DOHH2 (cell line): ENCODE measurements around the gene SPOCK3.

Experiments used
- H3F3A ChIP-seq: fragments of 200-600 bp; sonication (generic), shearing (Covaris generic); 2 replicates; pipeline ENCODE4 v1.6.0; 2016; ENCODE audit warnings: antibody characterized with exemption, mild to moderate bottlenecking; ENCODE audit not compliant: control insufficient read depth, insufficient read depth
- H3K27ac ChIP-seq: fragments of 200-600 bp; sonication (generic); 2 replicates; pipeline ENCODE4 v1.5.1; 2014; ENCODE audit warnings: low read depth, mild to moderate bottlenecking, low read length, moderate library complexity
- H3K27me3 ChIP-seq: fragments of 200-600 bp; sonication (generic); 2 replicates; pipeline ENCODE4 v1.6.1; 2014; ENCODE audit warnings: mild to moderate bottlenecking, low read length, mixed read lengths; ENCODE audit not compliant: control insufficient read depth
- H3K36me3 ChIP-seq: fragments of 200-600 bp; sonication (generic); 2 replicates; pipeline ENCODE4 v1.6.1; 2014; ENCODE audit warnings: mild to moderate bottlenecking, low read length, moderate library complexity, mixed read lengths; ENCODE audit not compliant: control insufficient read depth
- H3K4me1 ChIP-seq: fragments of 200-600 bp; sonication (generic); 2 replicates; pipeline ENCODE4 v1.6.1; 2014; ENCODE audit warnings: mild to moderate bottlenecking, low read length, mixed read lengths; ENCODE audit not compliant: control insufficient read depth
- H3K4me2 ChIP-seq: fragments of 200-600 bp; sonication (generic); 2 replicates; pipeline ENCODE4 v1.6.0; 2014; ENCODE audit warnings: mild to moderate bottlenecking, low read length, moderate library complexity
- H3K4me3 ChIP-seq: fragments of 200-600 bp; sonication (generic); 2 replicates; pipeline ENCODE4 v1.5.1; 2014; ENCODE audit warnings: mild to moderate bottlenecking, low read length, mixed read lengths
- H3K79me2 ChIP-seq: fragments of 200-600 bp; sonication (generic); 2 replicates; pipeline ENCODE4 v1.6.1; 2014; ENCODE audit warnings: mild to moderate bottlenecking, low read length, mixed read lengths; ENCODE audit not compliant: control insufficient read depth
- H3K9me2 ChIP-seq: fragments of 200-600 bp; sonication (generic); replicated peaks from 2 replicates; pipeline ENCODE4 v1.6.1; 2014; ENCODE audit warnings: mild to moderate bottlenecking, low read length, mixed read lengths; ENCODE audit not compliant: control insufficient read depth
- H3K9me3 ChIP-seq: fragments of 200-600 bp; sonication (generic); 2 replicates; pipeline ENCODE4 v1.6.1; 2014; ENCODE audit warnings: antibody characterized with exemption, low read length, mixed read lengths; ENCODE audit not compliant: control insufficient read depth, insufficient read depth
- H4K20me1 ChIP-seq: fragments of 200-600 bp; sonication (generic); 2 replicates; pipeline ENCODE4 v1.6.0; 2014; ENCODE audit warnings: low read depth, mild to moderate bottlenecking, antibody characterized with exemption, low read length, moderate library complexity; ENCODE audit not compliant: control insufficient read depth, insufficient read depth
- EZH2phosphoT487 ChIP-seq: fragments of 200-600 bp; sonication (generic); IDR thresholded peaks from 2 replicates; pipeline ENCODE4 v1.6.1; 2017; ENCODE audit warnings: borderline replicate concordance, mild to moderate bottlenecking, antibody characterized with exemption, low read length, moderate library complexity, mixed read lengths
- TF ChIP-seq, protein P1 (sequence below): fragments of 200-600 bp; sonication (generic); IDR thresholded peaks from one replicate; pipeline ENCODE4 v1.5.1; 2014; ENCODE audit warnings: antibody characterized with exemption, mild to moderate bottlenecking, low read depth, low read length; ENCODE audit not compliant: poor library complexity, severe bottlenecking

SPOCK3 gene

DNA sequence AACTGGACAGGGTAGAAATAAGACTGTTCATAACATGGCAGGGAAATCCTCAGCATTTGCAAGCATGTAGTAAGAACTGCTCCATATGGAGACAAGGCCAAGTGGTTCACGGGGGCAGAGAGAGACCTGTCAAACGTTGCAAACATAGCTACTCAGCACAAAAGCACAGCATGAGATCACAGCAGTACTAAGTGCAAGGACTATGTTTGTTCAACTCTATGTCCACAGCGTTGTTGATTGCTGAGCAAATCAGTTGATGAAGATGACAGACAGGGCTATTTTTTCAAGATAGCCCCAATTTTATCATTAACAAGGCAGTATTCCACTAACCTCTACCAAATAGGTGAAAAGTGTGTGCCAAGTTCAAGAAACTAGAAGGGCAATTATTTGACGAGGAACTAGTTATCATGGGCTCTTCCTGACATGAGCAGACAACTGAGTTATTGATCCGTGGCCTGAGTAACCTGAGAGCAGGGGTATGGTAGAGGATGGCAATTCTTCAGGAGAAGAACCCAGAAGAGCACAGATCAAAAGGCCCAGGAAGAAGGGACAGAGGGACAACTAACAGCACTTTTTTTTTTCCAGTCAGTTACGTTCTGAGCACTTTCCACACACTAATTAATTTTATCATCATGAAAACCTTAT lies 57.4 kb downstream of the SPOCK3 start:
- H3K4me2 ChIP-seq: no peak overlapping the region
- no peak overlapping the region for H3K27ac ChIP-seq
- no peak overlapping the region for H3K4me3 ChIP-seq
- TF ChIP-seq EZH2phosphoT487: no peak
- TF ChIP-seq, protein P1, sequence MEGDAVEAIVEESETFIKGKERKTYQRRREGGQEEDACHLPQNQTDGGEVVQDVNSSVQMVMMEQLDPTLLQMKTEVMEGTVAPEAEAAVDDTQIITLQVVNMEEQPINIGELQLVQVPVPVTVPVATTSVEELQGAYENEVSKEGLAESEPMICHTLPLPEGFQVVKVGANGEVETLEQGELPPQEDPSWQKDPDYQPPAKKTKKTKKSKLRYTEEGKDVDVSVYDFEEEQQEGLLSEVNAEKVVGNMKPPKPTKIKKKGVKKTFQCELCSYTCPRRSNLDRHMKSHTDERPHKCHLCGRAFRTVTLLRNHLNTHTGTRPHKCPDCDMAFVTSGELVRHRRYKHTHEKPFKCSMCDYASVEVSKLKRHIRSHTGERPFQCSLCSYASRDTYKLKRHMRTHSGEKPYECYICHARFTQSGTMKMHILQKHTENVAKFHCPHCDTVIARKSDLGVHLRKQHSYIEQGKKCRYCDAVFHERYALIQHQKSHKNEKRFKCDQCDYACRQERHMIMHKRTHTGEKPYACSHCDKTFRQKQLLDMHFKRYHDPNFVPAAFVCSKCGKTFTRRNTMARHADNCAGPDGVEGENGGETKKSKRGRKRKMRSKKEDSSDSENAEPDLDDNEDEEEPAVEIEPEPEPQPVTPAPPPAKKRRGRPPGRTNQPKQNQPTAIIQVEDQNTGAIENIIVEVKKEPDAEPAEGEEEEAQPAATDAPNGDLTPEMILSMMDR: no peak
- H3K9me3 ChIP-seq: no peaks in the 10 kb centered on the region
- H3K4me1 ChIP-seq: no peaks in the 10 kb centered on the region
- H3K27me3 ChIP-seq: no peaks in the 10 kb centered on the region
- H3K79me2 ChIP-seq: no peaks in the 10 kb centered on the region
- H3F3A ChIP-seq: no peaks in the 10 kb centered on the region
- H4K20me1 ChIP-seq: no peaks in the 10 kb centered on the region
- H3K36me3 ChIP-seq: no peaks in the 10 kb centered on the region
- no peaks in the 10 kb centered on the region for H3K9me2 ChIP-seq

DNA sequence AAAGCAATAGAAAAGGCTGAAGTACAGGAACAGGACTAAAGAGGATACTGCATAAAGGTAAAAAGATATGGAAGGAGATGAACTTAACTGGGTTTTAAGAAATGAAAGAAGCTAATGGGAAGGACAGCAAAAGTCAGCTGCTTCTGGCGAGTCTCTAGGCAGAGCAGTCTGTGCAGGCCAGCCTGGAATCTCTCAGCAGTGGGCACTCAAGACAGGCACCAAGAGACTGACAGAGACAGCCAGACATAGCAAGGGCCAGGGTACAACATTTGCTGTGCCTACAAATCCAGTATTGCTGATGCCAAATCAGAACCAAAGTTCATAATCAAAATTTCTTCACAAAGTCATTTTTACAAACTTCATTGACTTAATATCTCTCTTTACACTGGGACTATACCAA lies 62.4 kb downstream of the SPOCK3 start:
- Histone ChIP-seq H3K79me2 (no peaks in the 10 kb centered on the region), H3K9me2 (no peaks in the 10 kb centered on the region), H3F3A (no peaks in the 10 kb centered on the region), H3K4me3 (no peak overlapping the region), H3K4me2 (no peak overlapping the region), H3K36me3 (no peaks in the 10 kb centered on the region), H3K27me3 (no peaks in the 10 kb centered on the region), H3K9me3 (no peaks in the 10 kb centered on the region), H4K20me1 (no peaks in the 10 kb centered on the region), H3K27ac (no peak overlapping the region), H3K4me1 (no peaks in the 10 kb centered on the region)
- no peak for TF ChIP-seq EZH2phosphoT487
- TF ChIP-seq, protein P1: no peak

DNA sequence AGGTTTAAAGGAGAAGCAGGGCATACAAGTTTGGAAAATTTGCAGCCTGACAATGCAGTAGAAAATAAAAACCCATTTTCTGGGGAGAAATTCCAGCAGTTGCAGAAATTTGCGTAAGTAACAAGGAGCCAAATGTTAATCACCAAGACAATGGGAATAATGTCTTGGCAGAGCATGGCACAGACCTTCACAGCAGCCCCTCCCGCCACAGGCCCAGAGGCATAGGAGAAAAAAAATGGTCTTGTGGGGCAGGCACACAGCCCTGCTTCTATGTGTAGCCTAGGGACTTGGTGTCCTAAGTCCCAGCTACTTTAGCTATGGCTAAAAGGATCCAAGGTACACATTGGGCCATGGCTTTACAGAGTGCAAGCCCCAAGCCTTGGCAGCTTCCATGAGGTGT lies 65.7 kb downstream of the SPOCK3 start:
- Histone ChIP-seq H3K4me3 (no peak overlapping the region), H3K36me3 (no peaks in the 10 kb centered on the region), H3K4me1 (no peaks in the 10 kb centered on the region), H3K4me2 (no peak overlapping the region), H4K20me1 (no peaks in the 10 kb centered on the region), H3K9me3 (no peaks in the 10 kb centered on the region), H3K79me2 (no peaks in the 10 kb centered on the region), H3K27ac (no peak overlapping the region), H3K27me3 (no peaks in the 10 kb centered on the region), H3K9me2 (no peaks in the 10 kb centered on the region), H3F3A (no peaks in the 10 kb centered on the region)
- TF ChIP-seq, protein P1: no peak
- TF ChIP-seq EZH2phosphoT487: no peak
